Erythroblast (primary cell): ENCODE results near the gene PPP2R5C.

ENCODE experiments used
- GATA1 ChIP-seq: IDR thresholded peaks from 2 replicates; pipeline ENCODE4 v1.6.1; 2011; ENCODE audit warnings: low read depth, mild to moderate bottlenecking, control low read depth, low read length, moderate library complexity
- POLR2A ChIP-seq: IDR thresholded peaks from 2 replicates; pipeline ENCODE4 v1.6.1; 2011; ENCODE audit warnings: mild to moderate bottlenecking, low read length

DNA sequence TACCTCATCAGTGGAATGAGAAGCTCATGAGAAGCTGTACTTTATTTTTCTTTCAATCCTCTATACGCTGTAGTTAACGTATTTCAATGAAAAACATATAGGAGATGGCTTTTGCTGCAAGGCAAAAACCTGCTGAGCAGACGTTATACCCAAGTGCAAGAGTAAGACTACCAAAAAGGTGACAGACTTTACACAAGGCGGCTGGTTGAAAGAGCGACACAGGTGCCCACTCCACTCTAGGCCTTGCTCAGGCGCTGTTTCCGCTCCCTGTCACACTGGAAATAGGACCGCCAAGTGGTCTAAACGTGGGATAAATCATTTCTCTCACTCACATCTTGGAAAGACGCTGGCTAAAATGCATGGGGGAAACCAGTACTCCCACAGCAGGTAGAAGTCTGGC is 54.5 kb downstream of the PPP2R5C start:
- TF ChIP-seq POLR2A (no peak), GATA1 (no peak)
